GM18907 (cell line): ENCODE measurements around the gene CAMKMT.
A peak's percentile ranks its signal among the peaks of the same experiment; 100 is the strongest.

Source experiments
- ATAC-seq: cut with Tn5 transposase; IDR thresholded peaks from one replicate; pipeline ENCODE4 v1.9.1; 2021; ENCODE audit warnings: mild to moderate bottlenecking, moderate library complexity; ENCODE audit not compliant: unreplicated experiment

The CAMKMT gene

GRCh38 chr2:44442019-44442418, 80.3 kb downstream of the CAMKMT start:
- ATAC-seq: no peak

- no peak for ATAC-seq
Measured at GRCh38 chr2:44443517-44443916, 81.8 kb downstream of the CAMKMT start.

GRCh38 chr2:44444881-44445280, 83.1 kb downstream of the CAMKMT start:
- no peak for ATAC-seq

GRCh38 chr2:44448860-44449527, 87.2 kb downstream of the CAMKMT start:
- ATAC-seq: no peak

GRCh38 chr2:44450082-44450481, 88.3 kb downstream of the CAMKMT start:
- no peak for ATAC-seq

- ATAC-seq: no peak
Measured at GRCh38 chr2:44450806-44451205, 89.1 kb downstream of the CAMKMT start.

GRCh38 chr2:44452069-44452583, 90.4 kb downstream of the CAMKMT start:
- ATAC-seq: no peak

GRCh38 chr2:44453259-44453658, 91.5 kb downstream of the CAMKMT start:
- ATAC-seq: no peak

GRCh38 chr2:44455877-44456276, 94.1 kb downstream of the CAMKMT start:
- no peak for ATAC-seq

GRCh38 chr2:44456946-44457345, 95.2 kb downstream of the CAMKMT start:
- no peak for ATAC-seq

- ATAC-seq: no peak
Measured at GRCh38 chr2:44459739-44460138, 98.0 kb downstream of the CAMKMT start.

GRCh38 chr2:44462934-44463849, 101.4 kb downstream of the CAMKMT start:
- ATAC-seq: no peak

- ATAC-seq: no peak
Measured at GRCh38 chr2:44464437-44464836, 102.7 kb downstream of the CAMKMT start.

- ATAC-seq: no peak
Measured at GRCh38 chr2:44470151-44470550, 108.4 kb downstream of the CAMKMT start.

- no peak for ATAC-seq
Measured at GRCh38 chr2:44477657-44478414, 116.1 kb downstream of the CAMKMT start.

- ATAC-seq: peak; percentile 92
Measured at GRCh38 chr2:44479127-44479887, 117.6 kb downstream of the CAMKMT start.

- ATAC-seq: no peak
Measured at GRCh38 chr2:44480068-44480467, 118.3 kb downstream of the CAMKMT start.

- ATAC-seq: no peak
Measured at GRCh38 chr2:44487052-44487451, 125.3 kb downstream of the CAMKMT start.

- ATAC-seq: no peak
Measured at GRCh38 chr2:44490726-44491125, 129.0 kb downstream of the CAMKMT start.

- no peak for ATAC-seq
Measured at GRCh38 chr2:44494006-44494405, 132.3 kb downstream of the CAMKMT start.
